Measurements from ENCODE around the gene PHOSPHO1.
A peak's percentile ranks its signal among the peaks of the same experiment; 100 is the strongest.

The PHOSPHO1 gene

GRCh38 chr17:49216953-49217650 lies 13.5 kb downstream of the PHOSPHO1 start:
- no peak overlapping the region for H3K4me3 ChIP-seq (ENCODE audit: low read length)
- no peak for TF ChIP-seq CTCF (conservative IDR thresholded peaks at IDR 0.05; ENCODE audit: low read depth, low read length)
- DNase-seq (ENCODE audit: low read depth): no peak

GRCh38 chr17:49216482-49216881 lies 14.1 kb downstream of the PHOSPHO1 start:
- no peak for TF ChIP-seq CTCF (conservative IDR thresholded peaks at IDR 0.05; ENCODE audit: low read depth, low read length)
- H3K4me3 ChIP-seq (ENCODE audit: low read length): no peak overlapping the region
- DNase-seq (ENCODE audit: low read depth): no peak

GRCh38 chr17:49214676-49215360 lies 15.8 kb downstream of the PHOSPHO1 start:
- no peak for TF ChIP-seq CTCF (conservative IDR thresholded peaks at IDR 0.05; ENCODE audit: low read depth, low read length)
- DNase-seq (ENCODE audit: low read depth): peak; percentile 85

GRCh38 chr17:49213847-49214246 lies 16.7 kb downstream of the PHOSPHO1 start:
- no peak overlapping the region for H3K4me3 ChIP-seq (ENCODE audit: low read length)
- no peak for DNase-seq (ENCODE audit: low read depth)
- TF ChIP-seq CTCF (conservative IDR thresholded peaks at IDR 0.05; ENCODE audit: low read depth, low read length): no peak

More at GRCh38 chr17:49214676-49215360, 15.8 kb downstream of the PHOSPHO1 start:
- H3K4me3 ChIP-seq (ENCODE audit: low read length): no peak overlapping the region

GRCh38 chr17:49213399-49213798 lies 17.2 kb downstream of the PHOSPHO1 start:
- no peak overlapping the region for H3K4me3 ChIP-seq (ENCODE audit: low read length)
- no peak for DNase-seq (ENCODE audit: low read depth)
- no peak for TF ChIP-seq CTCF (conservative IDR thresholded peaks at IDR 0.05; ENCODE audit: low read depth, low read length)

- no peak for TF ChIP-seq CTCF (conservative IDR thresholded peaks at IDR 0.05; ENCODE audit: low read depth, low read length)
- H3K4me3 ChIP-seq (ENCODE audit: low read length): no peak within 1 kb of the TSS
- DNase-seq (ENCODE audit: low read depth): no peak
Measured at GRCh38 chr17:49210158-49211029, 20.2 kb downstream of the PHOSPHO1 start, which contains the start of the genes ABI3 and GNGT2. TSS of gene ABI3 (plus strand) at chr17:49210707. CDS start at chr17:49210725, 18 bp downstream. TSS of gene GNGT2 (minus strand) at chr17:49210574. CDS start at chr17:49207422, 3,152 bp downstream.
